GM12864 (cell line): ENCODE results near the gene IGSF6.
"Not testable (repeated sequence)": the region's sequence is repeated elsewhere in the genome, so short reads cannot be mapped to it uniquely, and the experiment has no call there.

Experiments used
- DNase-seq: peaks from one replicate; pipeline ENCODE4 v3.0.0-alpha.2; 2011; ENCODE audit warnings: low read depth
- H3K4me3 ChIP-seq: 2 replicates; pipeline ENCODE4 v1.5.1; 2011; ENCODE audit warnings: mild to moderate bottlenecking, low read depth, low read length, control low read depth
- TF ChIP-seq, protein P1 (sequence below): IDR thresholded peaks from 2 replicates; pipeline ENCODE4 v1.5.1; 2011; ENCODE audit warnings: low read depth, mild to moderate bottlenecking, moderate library complexity, low read length, control low read depth, inconsistent platforms; ENCODE audit errors: missing control alignments

IGSF6 gene

DNA sequence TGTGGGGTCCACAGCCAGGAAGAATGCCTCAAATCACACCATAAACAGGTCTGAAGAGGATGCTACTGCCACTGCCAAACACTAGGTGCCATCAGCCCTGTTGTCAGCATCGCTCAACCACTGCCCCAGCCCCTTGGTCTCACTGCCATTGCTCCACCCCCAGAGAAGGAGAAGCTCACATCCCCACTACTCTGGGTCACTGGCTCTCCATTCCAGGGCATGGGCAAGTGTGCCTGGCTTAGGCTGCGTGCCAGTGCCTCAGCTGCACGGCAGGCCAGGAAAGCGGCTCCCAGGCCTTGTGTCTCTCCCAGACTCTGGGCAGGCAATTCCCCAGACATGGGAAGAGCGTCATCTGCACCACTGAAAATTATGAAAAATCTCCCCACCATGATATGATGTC lies 1.2 kb upstream of the IGSF6 start:
- no peak overlapping the region for H3K4me3 ChIP-seq
- TF ChIP-seq, protein P1, sequence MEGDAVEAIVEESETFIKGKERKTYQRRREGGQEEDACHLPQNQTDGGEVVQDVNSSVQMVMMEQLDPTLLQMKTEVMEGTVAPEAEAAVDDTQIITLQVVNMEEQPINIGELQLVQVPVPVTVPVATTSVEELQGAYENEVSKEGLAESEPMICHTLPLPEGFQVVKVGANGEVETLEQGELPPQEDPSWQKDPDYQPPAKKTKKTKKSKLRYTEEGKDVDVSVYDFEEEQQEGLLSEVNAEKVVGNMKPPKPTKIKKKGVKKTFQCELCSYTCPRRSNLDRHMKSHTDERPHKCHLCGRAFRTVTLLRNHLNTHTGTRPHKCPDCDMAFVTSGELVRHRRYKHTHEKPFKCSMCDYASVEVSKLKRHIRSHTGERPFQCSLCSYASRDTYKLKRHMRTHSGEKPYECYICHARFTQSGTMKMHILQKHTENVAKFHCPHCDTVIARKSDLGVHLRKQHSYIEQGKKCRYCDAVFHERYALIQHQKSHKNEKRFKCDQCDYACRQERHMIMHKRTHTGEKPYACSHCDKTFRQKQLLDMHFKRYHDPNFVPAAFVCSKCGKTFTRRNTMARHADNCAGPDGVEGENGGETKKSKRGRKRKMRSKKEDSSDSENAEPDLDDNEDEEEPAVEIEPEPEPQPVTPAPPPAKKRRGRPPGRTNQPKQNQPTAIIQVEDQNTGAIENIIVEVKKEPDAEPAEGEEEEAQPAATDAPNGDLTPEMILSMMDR, result no peak
- DNase-seq, result no peak

DNA sequence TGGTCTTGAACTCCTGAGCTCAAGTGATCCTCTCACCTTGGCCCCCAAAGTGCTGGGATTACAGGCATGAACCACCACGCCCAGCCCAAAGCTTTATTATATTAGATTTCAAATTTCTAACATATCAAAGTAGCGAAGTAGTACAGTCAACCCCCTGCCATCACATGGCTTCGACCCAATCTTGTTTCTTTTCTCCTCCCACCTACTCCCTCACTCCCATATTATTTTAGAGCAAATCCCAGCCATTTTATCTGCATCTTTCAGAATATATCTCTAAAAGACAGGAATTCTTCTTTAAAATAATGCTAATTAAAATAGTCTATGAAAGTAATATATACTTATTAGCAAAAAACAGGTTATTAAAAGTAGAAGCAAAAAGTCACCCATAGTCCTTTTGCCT lies 893 bp downstream of the IGSF6 start:
- H3K4me3 ChIP-seq, result no peak overlapping the region
- DNase-seq, result no peak
- TF ChIP-seq, protein P1, result no peak

DNA sequence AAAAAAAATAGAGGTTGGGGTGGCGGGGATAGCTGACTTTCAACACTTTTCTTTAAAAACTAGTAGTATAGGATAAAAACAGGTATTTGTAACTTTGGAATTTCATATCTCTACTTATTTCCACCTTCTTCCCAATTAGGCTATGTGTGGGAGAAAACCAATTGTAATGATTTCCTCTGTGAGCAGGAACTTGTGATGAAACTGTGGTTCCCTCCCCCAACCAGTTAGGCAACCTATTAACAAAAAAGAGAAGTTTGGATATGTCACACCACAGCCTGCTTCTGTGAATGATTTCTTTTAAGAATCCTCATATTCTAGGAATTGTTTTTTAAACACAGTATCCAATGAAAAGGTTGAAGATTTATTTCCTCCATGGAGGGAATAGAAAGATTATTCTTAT lies 1.9 kb downstream of the IGSF6 start:
- no peak overlapping the region for H3K4me3 ChIP-seq
- no peak for DNase-seq
- TF ChIP-seq, protein P1, result no peak

DNA sequence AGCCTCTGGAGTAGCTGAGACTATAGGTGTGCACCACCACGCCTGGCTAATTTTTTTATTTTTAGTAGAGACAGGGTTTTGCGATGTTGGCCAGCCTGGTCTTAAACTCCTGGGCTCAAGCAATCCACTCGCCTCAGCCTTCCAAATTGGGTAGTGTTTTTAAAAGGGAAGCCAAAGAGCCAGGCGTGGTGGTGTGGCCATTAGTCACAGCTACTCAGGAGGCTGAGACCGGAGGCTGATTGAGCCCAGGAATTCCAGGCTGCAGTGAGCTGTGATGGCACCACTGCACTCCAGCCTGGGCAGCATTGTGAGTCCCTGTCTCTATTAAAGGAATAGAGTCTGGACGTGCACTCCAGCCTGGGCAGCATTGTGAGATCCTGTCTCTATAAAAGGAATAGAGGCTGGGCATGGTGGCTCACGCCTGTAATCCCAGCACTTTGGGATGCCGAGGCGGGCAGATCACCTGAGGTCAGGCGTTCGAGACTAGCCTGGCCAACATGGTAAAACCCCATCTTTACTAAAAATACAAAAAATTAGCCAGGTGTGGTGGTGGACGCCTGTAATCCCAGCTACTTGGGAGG lies 2.5 kb downstream of the IGSF6 start:
- not testable (repeated sequence) for DNase-seq, H3K4me3 ChIP-seq

DNA sequence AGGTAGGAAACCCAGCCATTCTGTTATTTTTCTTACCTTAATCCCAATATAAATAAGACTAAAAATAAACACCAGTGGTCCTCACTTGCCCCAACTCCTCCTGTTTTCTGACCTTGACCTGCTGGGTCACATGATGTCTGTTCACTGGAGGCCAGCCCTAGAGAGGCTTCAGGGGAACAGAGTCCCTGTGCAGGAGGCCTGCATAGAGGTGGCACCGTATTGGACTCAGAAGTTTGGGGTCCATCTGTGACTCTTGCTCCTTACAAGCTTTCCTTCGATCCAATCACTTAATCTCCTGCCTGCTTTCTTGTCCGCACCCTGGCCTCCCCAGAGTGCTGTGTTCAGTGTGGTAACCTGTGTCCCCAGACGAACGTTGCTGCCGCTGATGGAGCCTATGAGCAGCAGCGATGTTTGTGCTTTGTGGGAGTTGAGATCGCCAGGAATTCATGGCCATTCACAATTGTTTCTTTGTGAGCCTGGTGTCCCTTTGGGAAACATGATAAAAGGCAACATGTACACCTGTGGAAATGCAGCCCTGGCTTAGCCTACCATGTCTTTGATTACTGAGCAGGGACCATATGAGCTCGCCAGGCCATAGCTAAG lies 4.7 kb downstream of the IGSF6 start:
- DNase-seq, result no peak
- no peak overlapping the region for H3K4me3 ChIP-seq
- TF ChIP-seq, protein P1, result no peak

DNA sequence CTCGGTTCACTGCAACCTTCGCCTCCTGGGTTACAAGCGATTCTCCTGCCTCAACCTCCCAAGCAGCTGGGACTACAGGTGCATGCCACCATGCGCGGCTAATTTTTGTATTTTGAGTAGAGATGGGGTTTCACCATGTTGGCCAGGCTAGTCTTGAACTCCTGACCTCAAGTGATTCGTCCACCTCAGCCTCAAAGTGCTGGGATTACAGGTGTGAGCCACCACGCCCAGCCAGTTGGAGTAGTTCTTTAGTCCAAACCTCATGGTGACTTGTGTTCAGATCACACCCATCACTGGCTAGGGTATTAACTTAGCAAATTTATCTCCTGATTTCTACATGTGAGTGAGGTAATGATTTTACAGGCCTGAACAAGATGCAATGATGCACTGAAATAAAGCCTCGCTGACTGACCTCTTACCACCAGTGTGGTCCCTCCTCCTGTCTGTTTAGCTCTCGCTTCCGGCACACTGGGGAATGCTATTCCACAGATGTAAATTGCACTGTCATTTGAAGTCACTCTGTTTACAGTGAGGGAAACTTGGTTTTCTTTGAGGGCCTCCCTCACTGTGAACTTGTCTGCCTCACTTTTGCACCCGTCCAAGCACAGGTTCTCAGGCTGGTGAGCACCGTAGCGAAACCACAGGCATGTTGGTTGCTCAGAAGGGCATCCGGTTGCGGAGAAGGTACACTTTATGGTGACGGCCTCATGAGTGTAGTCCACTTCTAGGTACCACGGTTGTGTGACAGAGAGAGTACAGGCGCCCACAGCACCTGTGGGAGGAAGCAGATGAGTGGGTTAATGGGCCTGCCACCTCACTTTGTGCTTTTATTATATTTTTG lies 5.5 kb downstream of the IGSF6 start:
- H3K4me3 ChIP-seq, result no peak overlapping the region
- TF ChIP-seq, protein P1, result no peak
- DNase-seq, result peak; percentile 95

DNA sequence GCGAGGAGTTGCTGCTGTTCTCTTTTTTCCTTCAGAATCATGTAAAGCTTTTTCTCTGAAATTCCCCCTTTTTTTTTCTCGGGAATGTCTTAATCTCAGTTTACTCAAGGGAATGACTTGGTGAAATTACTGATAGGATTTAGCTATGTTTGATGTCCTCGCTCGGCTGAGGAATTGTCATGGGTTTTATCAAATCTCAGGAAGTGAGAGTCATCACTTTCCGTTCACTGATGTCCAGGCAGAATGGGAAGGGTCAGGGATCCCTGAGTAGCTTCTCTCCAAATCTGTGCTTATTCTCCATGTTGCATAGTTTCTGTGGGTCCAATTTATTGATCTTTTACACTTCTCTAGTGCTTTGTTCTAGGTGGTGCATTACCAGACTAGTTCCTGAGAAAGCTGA lies 6.3 kb downstream of the IGSF6 start:
- DNase-seq, result no peak
- TF ChIP-seq, protein P1, result no peak
- H3K4me3 ChIP-seq, result no peak overlapping the region
